ENCODE data around the gene ELF4. TPM values are rescaled to one million over a fixed set of nuclear protein-coding genes. Genes with fewer than 3 reads are reported as not detected.

Gene ELF4
- total RNA-seq, 4 donors from 2014 or later: 10.8 to 30.5 (median 15.0) TPM

DNA sequence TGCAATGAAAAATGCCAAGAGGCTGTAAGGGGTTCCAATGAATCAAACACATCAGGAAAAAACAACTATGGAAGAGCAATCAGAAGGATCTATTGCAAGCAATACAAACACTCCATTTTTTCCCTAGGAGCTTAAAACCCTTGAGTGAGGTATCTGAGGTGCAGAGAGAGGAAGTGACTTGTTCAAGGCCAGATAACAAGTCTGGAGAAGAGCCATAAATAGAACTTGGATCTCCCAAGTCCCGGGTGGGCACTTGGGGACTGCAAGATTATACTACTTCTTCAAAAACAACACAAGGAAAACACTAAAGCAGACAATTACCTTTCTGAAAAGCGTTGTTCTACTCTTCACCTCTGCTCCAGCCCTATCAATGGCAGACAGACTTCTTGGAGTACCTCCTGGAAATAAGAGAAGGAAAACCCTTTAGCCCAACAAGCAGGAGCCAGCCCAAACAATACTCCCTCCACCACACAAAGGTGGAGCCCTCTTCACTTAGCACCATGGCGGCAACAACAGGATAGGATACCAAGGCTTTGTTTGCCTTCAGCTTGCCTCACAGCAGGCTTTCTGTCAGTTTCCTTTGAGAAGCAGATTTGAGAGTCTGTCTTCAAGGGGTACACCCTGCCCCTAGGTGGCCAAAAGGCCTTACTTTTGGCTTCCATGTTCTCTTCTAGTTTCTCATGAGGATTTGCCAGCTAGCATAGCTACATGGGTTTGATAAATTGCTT, 29.3 kb upstream of the ELF4 start:
- DNase-seq (ENCODE audit: low spot score) (no peak), ATAC-seq (ENCODE audit: low FRiP score) (no peak)
- no peak for TF ChIP-seq CTCF (IDR thresholded peaks at IDR 0.05)

- TF ChIP-seq CTCF (IDR thresholded peaks at IDR 0.05): no peak
- DNase-seq (ENCODE audit: low spot score): no peak
- no peak for ATAC-seq (ENCODE audit: low FRiP score)
These were observed 26.7 kb upstream of the ELF4 start for GRCh38 chrX:130136961-130137360.

DNA sequence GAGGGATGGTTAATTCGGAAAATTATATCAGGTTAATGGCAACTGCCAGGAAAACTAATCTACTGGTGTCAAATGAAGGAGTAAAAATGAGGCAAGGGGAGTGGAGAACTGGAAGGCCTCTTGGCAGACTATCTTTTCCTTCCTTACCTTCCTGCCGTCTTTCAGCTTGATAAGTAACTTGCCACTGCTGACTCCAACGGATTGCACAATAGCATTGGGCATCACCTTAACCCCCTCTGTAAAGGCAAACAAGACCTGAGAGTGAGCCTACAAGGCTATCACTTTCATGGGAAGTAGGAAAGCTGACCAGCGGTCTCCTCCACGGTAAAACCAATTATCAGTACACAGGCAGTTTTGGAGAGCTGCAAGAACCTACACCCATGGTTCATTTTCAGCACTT, 26.2 kb upstream of the ELF4 start:
- TF ChIP-seq CTCF (IDR thresholded peaks at IDR 0.05): no peak
- no peak for DNase-seq (ENCODE audit: low spot score)
- ATAC-seq (ENCODE audit: low FRiP score): peak; percentile 48

GRCh38 chrX:130130990-130131389, 20.7 kb upstream of the ELF4 start:
- ATAC-seq (ENCODE audit: low FRiP score) (peak; percentile 63), DNase-seq (ENCODE audit: low spot score) (no peak)
- TF ChIP-seq CTCF (IDR thresholded peaks at IDR 0.05): no peak

DNA sequence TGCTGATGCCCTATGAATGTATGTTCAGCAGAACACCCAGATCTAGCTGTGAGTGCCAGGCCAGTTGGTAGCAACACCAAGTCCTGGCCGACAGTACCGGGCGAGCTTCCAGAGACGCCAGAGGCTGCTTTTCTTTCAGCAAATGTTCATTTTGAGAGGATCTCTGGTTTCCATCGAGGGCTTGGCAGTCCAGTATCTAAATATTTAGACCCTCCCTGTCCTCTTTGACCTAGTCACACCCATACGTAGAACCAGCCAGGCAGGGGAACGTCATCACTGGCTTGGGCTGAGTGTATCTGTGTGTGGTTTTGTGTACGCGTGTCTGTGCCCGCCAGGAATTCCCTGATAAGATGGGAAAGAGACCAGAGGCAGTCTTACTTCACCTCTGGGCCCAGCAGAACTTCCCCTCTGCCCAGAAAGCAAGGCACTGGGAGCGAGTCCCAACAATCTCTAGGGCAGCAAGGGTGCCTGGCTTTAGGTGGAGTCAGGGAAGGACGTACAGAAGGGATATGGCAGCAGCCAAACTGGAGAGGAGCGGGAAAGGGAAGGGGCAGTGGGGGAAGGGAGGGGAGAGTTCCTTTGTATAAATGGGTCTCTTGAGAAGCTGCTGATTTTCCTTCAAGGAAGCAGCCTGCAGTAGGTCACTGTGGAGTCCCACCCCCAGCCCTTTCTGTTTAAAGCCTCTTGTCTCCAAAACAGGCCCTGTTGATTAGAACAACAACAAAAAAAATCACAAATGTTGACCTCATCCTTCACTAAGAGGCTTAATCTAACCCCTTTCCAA, 15.0 kb upstream of the ELF4 start:
- ATAC-seq (ENCODE audit: low FRiP score): peak; percentile 63
- no peak for TF ChIP-seq CTCF (IDR thresholded peaks at IDR 0.05)
- no peak for DNase-seq (ENCODE audit: low spot score)

- DNase-seq (ENCODE audit: low spot score) (no peak), ATAC-seq (ENCODE audit: low FRiP score) (no peak)
- TF ChIP-seq CTCF (IDR thresholded peaks at IDR 0.05): no peak
These were observed 14.3 kb upstream of the ELF4 start for GRCh38 chrX:130124577-130124976.

GRCh38 chrX:130121505-130121800, 11.2 kb upstream of the ELF4 start:
- DNase-seq (ENCODE audit: low spot score) (no peak), ATAC-seq (ENCODE audit: low FRiP score) (no peak)
- TF ChIP-seq CTCF (IDR thresholded peaks at IDR 0.05): no peak
